ENCODE measurements around the gene SPRTN. TPM values are rescaled to one million over a fixed set of nuclear protein-coding genes. Genes with fewer than 3 reads are reported as not detected.

SPRTN gene
- total RNA-seq, 4 donors from 2014 or later: 4.9 to 19.3 (median 15.2) TPM

GRCh38 chr1:231376101-231376500, 38.0 kb downstream of the SPRTN start:
- no peaks in the 10 kb centered on the region for H3K36me3 ChIP-seq
- intact Hi-C loops (cut with DNase I; ENCODE audit: low total_unique reads): no loop called here
- TF ChIP-seq POLR2A (IDR thresholded peaks at IDR 0.05) (no peak), CTCF (IDR thresholded peaks at IDR 0.05) (no peak)
- no peaks in the 10 kb centered on the region for H3K27me3 ChIP-seq
- no peak overlapping the region for H3K27ac ChIP-seq
- no peaks in the 10 kb centered on the region for H3K9me3 ChIP-seq
- no peak for DNase-seq
- H3K4me1 ChIP-seq: no peaks in the 10 kb centered on the region
- H3K4me3 ChIP-seq: no peak overlapping the region

- DNase-seq: no peak
- H3K27ac ChIP-seq: no peak overlapping the region
- H3K9me3 ChIP-seq: no peaks in the 10 kb centered on the region
- no peaks in the 10 kb centered on the region for H3K4me1 ChIP-seq
- H3K4me3 ChIP-seq: no peak overlapping the region
- no peaks in the 10 kb centered on the region for H3K36me3 ChIP-seq
- TF ChIP-seq CTCF (IDR thresholded peaks at IDR 0.05) (no peak), POLR2A (IDR thresholded peaks at IDR 0.05) (no peak)
- no peaks in the 10 kb centered on the region for H3K27me3 ChIP-seq
- intact Hi-C loops (cut with DNase I; ENCODE audit: low total_unique reads): no loop called here
Observed at GRCh38 chr1:231376875-231377549, 38.9 kb downstream of the SPRTN start.

- no peaks in the 10 kb centered on the region for H3K9me3 ChIP-seq
- TF ChIP-seq CTCF (IDR thresholded peaks at IDR 0.05) (no peak), POLR2A (IDR thresholded peaks at IDR 0.05) (no peak)
- no peak overlapping the region for H3K4me3 ChIP-seq
- H3K27ac ChIP-seq: no peak overlapping the region
- intact Hi-C loops (cut with DNase I; ENCODE audit: low total_unique reads): no loop called here
- peaks cover 0 to 7% of the 10 kb centered on the region in 2 donors for H3K4me1 ChIP-seq
- no peak for DNase-seq
- no peaks in the 10 kb centered on the region for H3K36me3 ChIP-seq
- no peaks in the 10 kb centered on the region for H3K27me3 ChIP-seq
Observed at GRCh38 chr1:231381729-231382128, 43.6 kb downstream of the SPRTN start.

- H3K27me3 ChIP-seq: no peaks in the 10 kb centered on the region
- TF ChIP-seq POLR2A (IDR thresholded peaks at IDR 0.05): no peak
- TF ChIP-seq CTCF (IDR thresholded peaks at IDR 0.05): no peak
- no peak overlapping the region for H3K27ac ChIP-seq
- no peaks in the 10 kb centered on the region for H3K36me3 ChIP-seq
- no peak for DNase-seq
- intact Hi-C loops (cut with DNase I; ENCODE audit: low total_unique reads): no loop called here
- peaks cover 0 to 7% of the 10 kb centered on the region in 2 donors for H3K4me1 ChIP-seq
- no peaks in the 10 kb centered on the region for H3K9me3 ChIP-seq
- H3K4me3 ChIP-seq: no peak overlapping the region
Observed at GRCh38 chr1:231382426-231382825, 44.3 kb downstream of the SPRTN start.

GRCh38 chr1:231383159-231383860, 45.2 kb downstream of the SPRTN start:
- intact Hi-C loops (cut with DNase I; ENCODE audit: low total_unique reads): no loop called here
- no peak for TF ChIP-seq CTCF (IDR thresholded peaks at IDR 0.05)
- no peak for TF ChIP-seq POLR2A (IDR thresholded peaks at IDR 0.05)
- no peak for DNase-seq

More at GRCh38 chr1:231383159-231383860, 45.2 kb downstream of the SPRTN start:
- H3K9me3 ChIP-seq: no peaks in the 10 kb centered on the region
- no peak overlapping the region for H3K27ac ChIP-seq
- H3K4me1 ChIP-seq: peaks cover 0 to 7% of the 10 kb centered on the region in 2 donors
- H3K36me3 ChIP-seq: no peaks in the 10 kb centered on the region
- no peak overlapping the region for H3K4me3 ChIP-seq
- no peaks in the 10 kb centered on the region for H3K27me3 ChIP-seq
